GM12873 (cell line): ENCODE data around the gene MACROD2.

Experiments used
- CTCF ChIP-seq: IDR thresholded peaks from 2 replicates; pipeline ENCODE4 v1.5.1; 2012; ENCODE audit warnings: low read depth, mild to moderate bottlenecking, moderate library complexity, low read length, control low read depth; ENCODE audit not compliant: insufficient read depth; ENCODE audit errors: missing control alignments

The MACROD2 gene

GRCh38 chr20:14223806-14224205, 228.5 kb downstream of the MACROD2 start:
- TF ChIP-seq CTCF = no peak

GRCh38 chr20:14232650-14233049, 237.3 kb downstream of the MACROD2 start:
- TF ChIP-seq CTCF = no peak

GRCh38 chr20:14234666-14235295, 239.5 kb downstream of the MACROD2 start:
- TF ChIP-seq CTCF = no peak

- no peak for TF ChIP-seq CTCF
Measured at GRCh38 chr20:14235355-14235754, 240.0 kb downstream of the MACROD2 start.

GRCh38 chr20:14245368-14245970, 250.2 kb downstream of the MACROD2 start:
- TF ChIP-seq CTCF = no peak

- no peak for TF ChIP-seq CTCF
Measured at GRCh38 chr20:14259689-14260088, 264.4 kb downstream of the MACROD2 start.

GRCh38 chr20:14260367-14260766, 265.1 kb downstream of the MACROD2 start:
- no peak for TF ChIP-seq CTCF

- no peak for TF ChIP-seq CTCF
Measured at GRCh38 chr20:14264869-14265268, 269.6 kb downstream of the MACROD2 start.
